Vagina (tissue), 2 donors: Measurements from ENCODE around the gene BOLA2B.

Experiments used
- POLR2AphosphoS5 ChIP-seq, 2 donors: sonication (generic); formaldehyde crosslinking; IDR thresholded peaks; one replicate each; pipeline ENCODE4 v1.9.0; 2017; ENCODE audit warnings: antibody characterized with exemption in 2 of 2, mild to moderate bottlenecking in 2 of 2, low read depth in 1 of 2; ENCODE audit not compliant: insufficient read depth in 1 of 2
- TF ChIP-seq, protein P1 (sequence below), 3 experiments: fragments of 450-650 bp in 2 of 3; fragments of 200-600 bp in 1 of 3; sonication (generic) in 1 of 3; IDR thresholded peaks; one replicate each; pipeline ENCODE4 v1.5.1; 2017 to 2019; ENCODE audit warnings: antibody characterized with exemption in 3 of 3, mild to moderate bottlenecking in 2 of 3, moderate library complexity in 2 of 3

DNA sequence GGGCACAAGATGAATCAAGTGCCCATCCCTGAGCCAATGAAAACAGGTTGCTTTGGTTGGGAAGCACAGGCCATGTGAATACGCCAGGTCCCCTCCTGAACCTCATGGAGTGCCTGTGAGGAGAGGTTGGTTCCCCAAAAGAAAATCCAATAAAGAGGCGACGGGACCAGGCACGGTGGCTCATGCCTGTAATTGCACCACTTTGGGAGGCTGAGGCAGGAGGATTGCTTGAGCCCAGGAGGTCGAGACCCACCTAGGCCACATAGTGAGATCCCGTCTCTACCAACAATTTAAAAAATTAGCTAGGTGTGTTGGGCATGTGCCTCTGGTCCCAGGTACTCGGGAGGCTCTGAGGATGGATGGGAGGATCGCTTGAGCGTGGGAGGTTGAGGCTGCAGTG, 13.5 kb downstream of the BOLA2B start:
- TF ChIP-seq, protein P1, sequence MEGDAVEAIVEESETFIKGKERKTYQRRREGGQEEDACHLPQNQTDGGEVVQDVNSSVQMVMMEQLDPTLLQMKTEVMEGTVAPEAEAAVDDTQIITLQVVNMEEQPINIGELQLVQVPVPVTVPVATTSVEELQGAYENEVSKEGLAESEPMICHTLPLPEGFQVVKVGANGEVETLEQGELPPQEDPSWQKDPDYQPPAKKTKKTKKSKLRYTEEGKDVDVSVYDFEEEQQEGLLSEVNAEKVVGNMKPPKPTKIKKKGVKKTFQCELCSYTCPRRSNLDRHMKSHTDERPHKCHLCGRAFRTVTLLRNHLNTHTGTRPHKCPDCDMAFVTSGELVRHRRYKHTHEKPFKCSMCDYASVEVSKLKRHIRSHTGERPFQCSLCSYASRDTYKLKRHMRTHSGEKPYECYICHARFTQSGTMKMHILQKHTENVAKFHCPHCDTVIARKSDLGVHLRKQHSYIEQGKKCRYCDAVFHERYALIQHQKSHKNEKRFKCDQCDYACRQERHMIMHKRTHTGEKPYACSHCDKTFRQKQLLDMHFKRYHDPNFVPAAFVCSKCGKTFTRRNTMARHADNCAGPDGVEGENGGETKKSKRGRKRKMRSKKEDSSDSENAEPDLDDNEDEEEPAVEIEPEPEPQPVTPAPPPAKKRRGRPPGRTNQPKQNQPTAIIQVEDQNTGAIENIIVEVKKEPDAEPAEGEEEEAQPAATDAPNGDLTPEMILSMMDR (IDR thresholded peaks at IDR 0.05), result no peak
- no peak for TF ChIP-seq POLR2AphosphoS5 (IDR thresholded peaks at IDR 0.05; ENCODE audit: insufficient read depth in 1 of 2, low read depth in 1 of 2)
